HepG2 (cell line): ENCODE data around the gene TOB1. TPM values are rescaled to one million over a fixed set of nuclear protein-coding genes. Genes with fewer than 3 reads are reported as not detected.

Experiments used
- CENPX ChIP-seq: sonication (generic); formaldehyde crosslinking; IDR thresholded peaks from 2 replicates; pipeline ENCODE4 v1.9.0; 2021; ENCODE audit warnings: mild to moderate bottlenecking, missing genetic modification reagents, moderate library complexity
- ELF1 ChIP-seq: sonication (generic); formaldehyde crosslinking; IDR thresholded peaks from 2 replicates; pipeline ENCODE4 v1.4.0; 2020; ENCODE audit warnings: missing genetic modification reagents
- FOXK2 ChIP-seq: fragments of 450-650 bp; IDR thresholded peaks from 2 replicates; pipeline ENCODE4 v1.6.1; 2016
- GABPA ChIP-seq, 2 experiments: IDR thresholded peaks; 2 replicates each; pipeline ENCODE4 v1.6.1; 2011 to 2016; ENCODE audit warnings: low read depth in 2 of 2, low read length in 1 of 2, missing biosample characterization in 1 of 2, missing genetic modification characterization in 1 of 2
- GATA4 ChIP-seq: sonication (generic); IDR thresholded peaks from 2 replicates; pipeline ENCODE4 v1.6.1; 2016; ENCODE audit warnings: antibody characterized with exemption, low read depth, borderline replicate concordance
- GZF1 ChIP-seq: sonication (generic); formaldehyde crosslinking; IDR thresholded peaks from 2 replicates; pipeline ENCODE4 v1.5.1; 2020; ENCODE audit warnings: mild to moderate bottlenecking, missing genetic modification reagents
- MAFG ChIP-seq: sonication (generic); formaldehyde crosslinking; IDR thresholded peaks from 2 replicates; pipeline ENCODE4 v1.5.1; 2020; ENCODE audit warnings: mild to moderate bottlenecking, missing genetic modification reagents
- MED13 ChIP-seq: sonication (generic); formaldehyde crosslinking; IDR thresholded peaks from 2 replicates; pipeline ENCODE4 v1.5.0; 2020; ENCODE audit warnings: missing genetic modification reagents
- NCOA2 ChIP-seq: sonication (generic); formaldehyde crosslinking; IDR thresholded peaks from 2 replicates; pipeline ENCODE4 v1.8.0; 2022; ENCODE audit warnings: inconsistent platforms
- NFKBIZ ChIP-seq: IDR thresholded peaks from 2 replicates; pipeline ENCODE4 v1.6.1; 2018; ENCODE audit warnings: missing genetic modification reagents, missing compliant biosample characterization
- PLRG1 ChIP-seq: fragments of 450-650 bp; conservative IDR thresholded peaks from 2 replicates; pipeline ENCODE4 v1.6.1; 2016
- RXRB ChIP-seq: IDR thresholded peaks from 2 replicates; pipeline ENCODE4 v1.6.1; 2016; ENCODE audit warnings: borderline replicate concordance, missing genetic modification reagents, missing compliant biosample characterization
- TBL1XR1 ChIP-seq: fragments of 150-350 bp; IDR thresholded peaks from 2 replicates; pipeline ENCODE4 v1.6.1; 2014; ENCODE audit warnings: borderline replicate concordance, low read length; ENCODE audit not compliant: partially characterized antibody
- TFE3 ChIP-seq: IDR thresholded peaks from 2 replicates; pipeline ENCODE4 v1.6.1; 2016
- ZFP36 ChIP-seq: fragments of 150-350 bp; IDR thresholded peaks from 2 replicates; pipeline ENCODE4 v1.6.1; 2018; ENCODE audit warnings: borderline replicate concordance, low read length, low read depth; ENCODE audit not compliant: partially characterized antibody
- ZNF282 ChIP-seq: fragments of 450-650 bp; IDR thresholded peaks from 2 replicates; pipeline ENCODE4 v1.6.1; 2018; ENCODE audit not compliant: partially characterized antibody
- ZNF441 ChIP-seq: sonication (generic); formaldehyde crosslinking; IDR thresholded peaks from 2 replicates; pipeline ENCODE4 v1.7.0; 2021; ENCODE audit warnings: missing genetic modification reagents, borderline replicate concordance
- ZNF781 ChIP-seq: sonication (generic); formaldehyde crosslinking; IDR thresholded peaks from 2 replicates; pipeline ENCODE4 v1.5.1; 2020; ENCODE audit warnings: borderline replicate concordance, mild to moderate bottlenecking, missing genetic modification reagents; ENCODE audit errors: not compliant biosample characterization
- polyA plus RNA-seq, 8 experiments: library from polyadenylated mRNA; depleted of rRNA in 3 of 8; stranded (reverse) in 7 of 8; unstranded in 1 of 8; fragments of >200 nt; fragmentation: Illumina TruSeq in 4 of 8; extraction: Trizol in 4 of 8; gene quantifications; 2 replicates each; pipeline versions ENCODE4 v1.2.1 to v1.2.3, GENCODE V29; 2011 to 2016; ENCODE audit warnings: low read depth in 4 of 8, missing spikeins in 1 of 8, mixed read lengths in 1 of 8; ENCODE audit not compliant: insufficient read depth in 1 of 8
- total RNA-seq, 5 experiments: library from RNA; depleted of rRNA; stranded (reverse); fragments of >200 nt; fragmentation: Illumina TruSeq; extraction: Trizol; gene quantifications; 2 replicates each; pipeline ENCODE4 v1.2.3, GENCODE V29; 2016; ENCODE audit warnings: low read depth in 1 of 5
- TF ChIP-seq, protein P1 (sequence below): sonication (generic); formaldehyde crosslinking; IDR thresholded peaks from 2 replicates; pipeline ENCODE4 v1.5.0; 2020; ENCODE audit warnings: mild to moderate bottlenecking, missing genetic modification reagents, borderline replicate concordance
- TF ChIP-seq, protein P2 (sequence below): sonication (generic); formaldehyde crosslinking; IDR thresholded peaks from 2 replicates; pipeline ENCODE4 v1.5.1; 2020; ENCODE audit warnings: missing genetic modification reagents, mild to moderate bottlenecking, borderline replicate concordance

TOB1 gene
- total and polyA plus RNA-seq, 2 of the 13 experiments (the other 11 are each of a cell fraction or from before 2014, with no cell fraction given) = 21.9 to 57.7 TPM

DNA sequence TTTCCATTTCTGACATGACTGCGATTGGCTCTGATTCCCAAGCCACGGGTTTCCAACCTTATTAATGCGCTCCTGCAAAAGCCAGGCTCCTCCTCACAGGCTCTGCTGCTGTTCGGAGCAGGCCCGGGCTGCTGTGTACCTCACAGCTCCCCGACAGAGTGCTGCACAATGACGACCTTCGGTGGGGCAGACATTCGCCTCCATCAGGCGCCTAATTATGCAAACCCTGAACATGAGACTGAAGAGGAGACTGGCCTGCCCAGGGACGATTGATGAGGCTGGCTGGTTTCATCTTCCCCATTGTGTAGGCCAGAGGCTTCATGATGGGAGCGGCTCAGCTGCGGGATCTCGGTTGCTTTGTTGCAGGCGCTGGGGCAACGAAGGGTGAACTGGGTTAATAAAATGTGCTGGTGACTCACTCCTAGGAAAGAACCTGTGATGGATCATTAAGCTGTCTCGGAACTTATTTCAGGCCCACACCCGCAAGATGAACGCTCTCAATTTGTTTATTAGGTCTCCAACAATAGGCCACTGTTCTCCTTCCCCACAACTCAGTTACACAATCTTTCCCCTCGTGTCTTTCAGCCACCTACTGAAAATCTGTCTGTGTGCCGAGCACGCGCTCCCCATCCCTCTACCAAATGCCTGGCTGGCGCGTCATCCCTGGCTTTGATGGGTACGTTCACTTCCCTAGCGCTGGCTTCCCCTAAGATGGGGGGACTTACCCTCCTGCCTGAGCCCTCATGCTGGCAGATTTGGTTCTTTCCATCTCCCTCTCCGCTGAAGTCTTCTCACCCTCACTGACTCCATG lies 27.2 kb upstream of the TOB1 start (continued):
- TF ChIP-seq ZNF441 (CRISPR knock-in tag) (peak; percentile 68; the same call in 1 of the 2 replicates), FOXK2 (no peak), RXRB (peak; percentile 86), PLRG1 (no peak), ELF1 (peak; percentile 46; the same call in 1 of the 2 replicates), MAFG (CRISPR knock-in tag) (no peak), ZNF781 (CRISPR knock-in tag) (peak; percentile 78), TBL1XR1 (peak; percentile 23), TFE3 (CRISPR knock-in tag) (peak; percentile 98), NFKBIZ (CRISPR knock-in tag) (peak; percentile 94), CENPX (no peak), GABPA (IDR thresholded peaks at IDR 0.05; ENCODE audit: low read depth, low read length) (no peak), GABPA (CRISPR knock-in tag; IDR thresholded peaks at IDR 0.05; ENCODE audit: low read depth) (no peak), GATA4 (no peak), MED13 (no peak), ZNF282 (no peak), ZFP36 (no peak), NCOA2 (peak; percentile 90), GZF1 (peak; percentile 32; the same call in 1 of the 2 replicates)
- TF ChIP-seq, protein P1, sequence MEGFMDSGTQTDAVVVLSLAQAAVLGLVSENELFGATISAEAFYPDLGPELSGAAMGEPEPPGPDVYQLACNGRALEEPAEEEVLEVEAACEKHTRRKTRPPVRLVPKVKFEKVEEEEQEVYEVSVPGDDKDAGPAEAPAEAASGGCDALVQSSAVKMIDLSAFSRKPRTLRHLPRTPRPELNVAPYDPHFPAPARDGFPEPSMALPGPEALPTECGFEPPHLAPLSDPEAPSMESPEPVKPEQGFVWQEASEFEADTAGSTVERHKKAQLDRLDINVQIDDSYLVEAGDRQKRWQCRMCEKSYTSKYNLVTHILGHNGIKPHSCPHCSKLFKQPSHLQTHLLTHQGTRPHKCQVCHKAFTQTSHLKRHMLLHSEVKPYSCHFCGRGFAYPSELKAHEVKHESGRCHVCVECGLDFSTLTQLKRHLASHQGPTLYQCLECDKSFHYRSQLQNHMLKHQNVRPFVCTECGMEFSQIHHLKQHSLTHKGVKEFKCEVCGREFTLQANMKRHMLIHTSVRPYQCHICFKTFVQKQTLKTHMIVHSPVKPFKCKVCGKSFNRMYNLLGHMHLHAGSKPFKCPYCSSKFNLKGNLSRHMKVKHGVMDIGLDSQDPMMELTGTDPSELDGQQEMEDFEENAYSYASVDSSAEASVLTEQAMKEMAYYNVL (CRISPR knock-in tag) = peak; percentile 35
- TF ChIP-seq, protein P2, sequence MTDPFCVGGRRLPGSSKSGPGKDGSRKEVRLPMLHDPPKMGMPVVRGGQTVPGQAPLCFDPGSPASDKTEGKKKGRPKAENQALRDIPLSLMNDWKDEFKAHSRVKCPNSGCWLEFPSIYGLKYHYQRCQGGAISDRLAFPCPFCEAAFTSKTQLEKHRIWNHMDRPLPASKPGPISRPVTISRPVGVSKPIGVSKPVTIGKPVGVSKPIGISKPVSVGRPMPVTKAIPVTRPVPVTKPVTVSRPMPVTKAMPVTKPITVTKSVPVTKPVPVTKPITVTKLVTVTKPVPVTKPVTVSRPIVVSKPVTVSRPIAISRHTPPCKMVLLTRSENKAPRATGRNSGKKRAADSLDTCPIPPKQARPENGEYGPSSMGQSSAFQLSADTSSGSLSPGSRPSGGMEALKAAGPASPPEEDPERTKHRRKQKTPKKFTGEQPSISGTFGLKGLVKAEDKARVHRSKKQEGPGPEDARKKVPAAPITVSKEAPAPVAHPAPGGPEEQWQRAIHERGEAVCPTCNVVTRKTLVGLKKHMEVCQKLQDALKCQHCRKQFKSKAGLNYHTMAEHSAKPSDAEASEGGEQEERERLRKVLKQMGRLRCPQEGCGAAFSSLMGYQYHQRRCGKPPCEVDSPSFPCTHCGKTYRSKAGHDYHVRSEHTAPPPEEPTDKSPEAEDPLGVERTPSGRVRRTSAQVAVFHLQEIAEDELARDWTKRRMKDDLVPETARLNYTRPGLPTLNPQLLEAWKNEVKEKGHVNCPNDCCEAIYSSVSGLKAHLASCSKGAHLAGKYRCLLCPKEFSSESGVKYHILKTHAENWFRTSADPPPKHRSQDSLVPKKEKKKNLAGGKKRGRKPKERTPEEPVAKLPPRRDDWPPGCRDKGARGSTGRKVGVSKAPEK (CRISPR knock-in tag) = no peak
